K562 (cell line): ENCODE results near the gene TTC22. TPM values are rescaled to one million over a fixed set of nuclear protein-coding genes. Genes with fewer than 3 reads are reported as not detected.

Experiments used
- ATAC-seq: fragments of 200-7000 bp; cut with Tn5 transposase; 3 replicates; pipeline ENCODE4 v1.9.1; 2020; ENCODE audit warnings: moderate library complexity
- BruUV-seq: library from RNA; stranded (reverse); fragments of 400-500 nt; replicated peaks from 2 replicates; lab custom pipeline; 2021; lab: Mats Ljungman, UMichigan
- CTCF ChIA-PET: fragments of 300-600 bp; formaldehyde crosslinking; extraction: SDS; loops from one replicate; lab custom pipeline; 2021; ENCODE audit warnings: low intra/inter-chr PET ratio; lab: Yijun Ruan, JAX
- POLR2A ChIA-PET: fragments of 300-600, 350-650 bp; sonication (Branson Sonifier 250); formaldehyde crosslinking; extraction: SDS; loops from one replicate; lab custom pipeline; 2021; ENCODE audit warnings: antibody characterized with exemption, inconsistent platforms; lab: Yijun Ruan, JAX
- DNase-seq, 4 experiments: peaks; one replicate each; pipeline versions ENCODE4 v3.0.0 to v3.0.0-alpha.2; 2011 to 2018; ENCODE audit warnings: low spot score in 3 of 4, mixed read lengths in 3 of 4; ENCODE audit errors: extremely low read depth in 1 of 4
- FAIRE-seq: peaks from 2 replicates; lab custom pipeline; 2011; peaks lifted over from hg19 to GRCh38; lab: Jason Lieb, UNC
- H2AFZ ChIP-seq: 2 replicates; pipeline ENCODE4 v1.6.0; 2011; ENCODE audit warnings: low read depth, low read length, control low read depth, inconsistent platforms
- H3K27ac ChIP-seq: fragments of 200-600 bp; 3 replicates; pipeline ENCODE4 v1.8.0; 2011; ENCODE audit warnings: low read depth, mild to moderate bottlenecking, control low read depth, inconsistent platforms, low read length, moderate library complexity, mixed read lengths; ENCODE audit errors: extremely low read depth
- H3K27me3 ChIP-seq, 2 experiments: fragments of 300-600 bp in 1 of 2; 2 replicates in 1 of 2; 3 replicates in 1 of 2; pipeline versions ENCODE4 v1.6.0 to v1.8.0; 2011; ENCODE audit warnings: inconsistent platforms in 2 of 2, low read length in 2 of 2, mild to moderate bottlenecking in 1 of 2, mixed read lengths in 1 of 2, moderate library complexity in 1 of 2; ENCODE audit not compliant: control insufficient read depth in 2 of 2, insufficient read depth in 2 of 2
- H3K36me3 ChIP-seq: fragments of 300-600 bp; 3 replicates; pipeline ENCODE4 v1.8.0; 2011; ENCODE audit warnings: mild to moderate bottlenecking, low read length, inconsistent platforms; ENCODE audit not compliant: control insufficient read depth, insufficient read depth
- H3K4me1 ChIP-seq, 2 experiments: fragments of 200-600 bp in 1 of 2; replicated peaks in 1 of 2; 2 replicates in 1 of 2; 3 replicates in 1 of 2; pipeline versions ENCODE4 v1.5.1 to v1.8.0; 2011; ENCODE audit warnings: inconsistent platforms in 2 of 2, low read length in 2 of 2, mild to moderate bottlenecking in 1 of 2, mixed read lengths in 1 of 2, moderate library complexity in 1 of 2; ENCODE audit not compliant: control insufficient read depth in 2 of 2, insufficient read depth in 2 of 2
- H3K4me2 ChIP-seq: 2 replicates; pipeline ENCODE4 v1.6.1; 2011; ENCODE audit warnings: low read length, control low read depth, inconsistent platforms, mixed read lengths; ENCODE audit not compliant: insufficient read depth
- H3K4me3 ChIP-seq: fragments of 200-600 bp; sonication (generic), shearing (Covaris generic); 2 replicates; pipeline ENCODE4 v1.5.1; 2016; ENCODE audit warnings: control low read depth, inconsistent platforms
- H3K79me2 ChIP-seq: fragments of 200-600 bp; 3 replicates; pipeline ENCODE4 v1.8.0; 2011; ENCODE audit warnings: low read length, inconsistent platforms; ENCODE audit not compliant: control insufficient read depth, insufficient read depth
- H3K9ac ChIP-seq, 2 experiments: 2 replicates each; pipeline versions ENCODE4 v1.6.0 to v1.6.1; 2011; ENCODE audit warnings: low read depth in 2 of 2, low read length in 2 of 2, control low read depth in 1 of 2, inconsistent platforms in 1 of 2, mild to moderate bottlenecking in 1 of 2, mixed read lengths in 1 of 2; ENCODE audit not compliant: insufficient read depth in 1 of 2
- H3K9me1 ChIP-seq: one replicate; pipeline ENCODE4 v1.6.0; 2011; ENCODE audit warnings: inconsistent platforms, mild to moderate bottlenecking, low read length, moderate library complexity; ENCODE audit not compliant: control insufficient read depth, insufficient read depth
- H3K9me3 ChIP-seq: replicated peaks from 2 replicates; pipeline ENCODE4 v1.5.1; 2011; ENCODE audit warnings: low read depth, low read length, inconsistent platforms; ENCODE audit not compliant: control insufficient read depth, insufficient read depth
- H4K20me1 ChIP-seq: replicated peaks from 2 replicates; pipeline ENCODE4 v1.6.1; 2011; ENCODE audit warnings: low read length, inconsistent platforms, mixed read lengths; ENCODE audit not compliant: control insufficient read depth, insufficient read depth
- ASH1L ChIP-seq: fragments of 450-650 bp; IDR thresholded peaks from 2 replicates; pipeline ENCODE4 v1.6.1; 2018; ENCODE audit warnings: borderline replicate concordance, mild to moderate bottlenecking, low read depth; ENCODE audit not compliant: partially characterized antibody
- ATF1 ChIP-seq, 2 experiments: fragments of 450-650 bp in 1 of 2; IDR thresholded peaks; 2 replicates each; pipeline ENCODE4 v1.6.1; 2016; ENCODE audit warnings: missing compliant biosample characterization in 1 of 2, missing genetic modification characterization in 1 of 2
- CHD4 ChIP-seq: fragments of 200-600 bp; sonication (generic); IDR thresholded peaks from 3 replicates; pipeline ENCODE4 v1.6.1; 2012; ENCODE audit warnings: low read depth, mild to moderate bottlenecking, mixed read lengths, low read length, inconsistent platforms; ENCODE audit not compliant: insufficient read depth, insufficient replicate concordance, poor library complexity, severe bottlenecking
- FOXJ3 ChIP-seq: sonication (generic); formaldehyde crosslinking; IDR thresholded peaks from 2 replicates; pipeline ENCODE4 v1.4.0; 2020; ENCODE audit warnings: mild to moderate bottlenecking, missing genetic modification reagents
- MTA1 ChIP-seq: fragments of 450-650 bp; IDR thresholded peaks from 2 replicates; pipeline ENCODE4 v1.6.1; 2017; ENCODE audit warnings: borderline replicate concordance
- MXI1 ChIP-seq: IDR thresholded peaks from 2 replicates; pipeline ENCODE4 v1.6.1; 2011; ENCODE audit warnings: low read depth, mild to moderate bottlenecking, improper control_type of control experiment, low read length
- NFE2L1 ChIP-seq: fragments of 450-650 bp; IDR thresholded peaks from 2 replicates; pipeline ENCODE4 v1.6.1; 2016; ENCODE audit warnings: missing genetic modification characterization, low read depth, mild to moderate bottlenecking, missing compliant biosample characterization, moderate library complexity, borderline replicate concordance
- ZNF583 ChIP-seq: fragments of 250-450 bp; sonication (Bioruptor Pico); IDR thresholded peaks from 2 replicates; pipeline ENCODE4 v1.4.0; 2020
- ZNF76 ChIP-seq: fragments of 250-450 bp; sonication (Bioruptor Pico); IDR thresholded peaks from 2 replicates; pipeline ENCODE4 v1.4.0; 2020; ENCODE audit warnings: mild to moderate bottlenecking, moderate library complexity, borderline replicate concordance
- WGBS: fragments of 100-300 bp; shearing (Covaris generic); methylation state at CpG from one replicate; pipeline ENCODE4 v1.1.6; 2016; ENCODE audit warnings: low coverage, mixed read lengths; ENCODE audit not compliant: insufficient coverage; ENCODE audit errors: missing lambda C conversion rate; 5-methylcytosine and 5-hydroxymethylcytosine counted together
- in situ Hi-C: fragments of 300-500 bp; cut with MboI; formaldehyde crosslinking; loops from 4 replicates; pipeline ENCODE4 v1.15.0; 2018; ENCODE audit warnings: inconsistent platforms, mixed read lengths
- intact Hi-C: fragments of 100-400 bp; cut with micrococcal nuclease; formaldehyde crosslinking; loops from 2 replicates; pipeline ENCODE4 v1.14.2; 2022
- polyA plus RNA-seq, 8 experiments: library from polyadenylated mRNA; depleted of rRNA in 4 of 8; stranded (reverse) in 5 of 8; unstranded in 3 of 8; fragments of >200 nt; fragmentation: Nextera tagmentation in 2 of 8; fragmentation: Illumina TruSeq in 1 of 8; extraction: Ambion mirVana in 2 of 8; extraction: Trizol in 1 of 8; gene quantifications; 2 replicates each; pipeline versions ENCODE4 v1.2.1 to v1.2.3, GENCODE V29; 2011 to 2014; ENCODE audit warnings: inconsistent platforms in 1 of 8, missing spikeins in 1 of 8
- total RNA-seq, 7 experiments: library from RNA; depleted of rRNA in 6 of 7; stranded (reverse); fragments of >200 nt in 6 of 7; fragmentation: Illumina TruSeq in 2 of 7; extraction: Trizol in 2 of 7; gene quantifications; 2 replicates each; pipeline versions ENCODE4 v1.2.1 to v1.2.3, GENCODE V29; 2011 to 2021; ENCODE audit warnings: low replicate concordance in 1 of 7

The TTC22 gene
- total and polyA plus RNA-seq, 9 of the 15 experiments (the other 6 are each of a cell fraction or from before 2014, with no cell fraction given), result 0.07 TPM; not detected in 8

GRCh38 chr1:54800041-54800898, 853 bp downstream of the TTC22 start:
- H3K9me1 ChIP-seq, result no peaks in the 10 kb centered on the region
- in situ Hi-C loops (no loop called here), intact Hi-C loops (no loop called here)
- H3K27ac ChIP-seq, result no peak overlapping the region
- H3K4me1 ChIP-seq, result peaks cover 5 to 16% of the 10 kb centered on the region in 2 experiments; a peak in 2 of 5 replicates
- TF ChIP-seq NFE2L1 (no peak), ZNF76 (CRISPR knock-in tag) (no peak), MXI1 (no peak), FOXJ3 (no peak), ASH1L (no peak), CHD4 (no peak), MTA1 (no peak), ZNF583 (CRISPR knock-in tag) (no peak), ATF1 (CRISPR knock-in tag; IDR thresholded peaks at IDR 0.05) (no peak), ATF1 (tag; IDR thresholded peaks at IDR 0.05) (no peak)
- no peak overlapping the region; the same call in 1 of the 2 replicates for H2AFZ ChIP-seq
- H3K9me3 ChIP-seq, result no peaks in the 10 kb centered on the region
- no TSS peak for BruUV-seq
- FAIRE-seq (no peak), DNase-seq (no peak), ATAC-seq (no peak)
- no peak overlapping the region for H3K4me3 ChIP-seq
- H3K79me2 ChIP-seq, result no peaks in the 10 kb centered on the region
- WGBS, result 43% methylated on average over 37 of the region's 39 CpGs
- peaks cover 6% of the 10 kb centered on the region for H4K20me1 ChIP-seq
- peaks cover 12 to 57% of the 10 kb centered on the region in 2 experiments; a peak in 4 of 5 replicates for H3K27me3 ChIP-seq
- H3K9ac ChIP-seq, result no peak overlapping the region; a peak in 1 of 4 replicates
- POLR2A ChIA-PET, result interaction anchor here (0.6 to 1.2 kb wide), 5 partner anchors 9 to 698 kb away, joined by 3 to 5 read pairs (median 3); no protein-coding TSS in a partner anchor
- no peaks in the 10 kb centered on the region for H3K36me3 ChIP-seq
- CTCF ChIA-PET, result interaction anchor here (2.0 kb wide), 1 partner anchor 128 kb away, joined by 7 read pairs; no protein-coding TSS in a partner anchor
- H3K4me2 ChIP-seq, result no peak overlapping the region
